Neutrophil (primary cell): Measurements from ENCODE around the gene SEMA3B.
A peak's percentile ranks its signal among the peaks of the same experiment; 100 is the strongest.

Experiments
- H3K27ac ChIP-seq: fragments of 200-600 bp; sonication (generic); 2 replicates; pipeline ENCODE4 v1.5.1; 2016; ENCODE audit warnings: mild to moderate bottlenecking, moderate library complexity
- H3K27me3 ChIP-seq: fragments of 200-600 bp; sonication (generic); 2 replicates; pipeline ENCODE4 v1.6.0; 2016; ENCODE audit warnings: mild to moderate bottlenecking
- H3K36me3 ChIP-seq: fragments of 200-600 bp; sonication (generic); 2 replicates; pipeline ENCODE4 v1.5.1; 2017
- H3K4me1 ChIP-seq, 2 experiments: fragments of 200-600 bp in 1 of 2; sonication (generic) in 1 of 2; 1 replicate in 1 of 2; 2 replicates in 1 of 2; pipeline versions ENCODE4 v1.5.1 to v1.6.1; 2013 to 2016; ENCODE audit warnings: low read depth in 1 of 2, low read length in 1 of 2, mild to moderate bottlenecking in 1 of 2, moderate library complexity in 1 of 2; ENCODE audit not compliant: control insufficient read depth in 1 of 2, insufficient read depth in 1 of 2
- H3K4me3 ChIP-seq, 2 experiments: fragments of 200-600 bp in 1 of 2; sonication (generic) in 1 of 2; 1 replicate in 1 of 2; 2 replicates in 1 of 2; pipeline ENCODE4 v1.5.1; 2013 to 2016; ENCODE audit warnings: low read depth in 1 of 2, low read length in 1 of 2, mild to moderate bottlenecking in 1 of 2, moderate library complexity in 1 of 2
- H3K9me3 ChIP-seq: fragments of 200-600 bp; sonication (generic); 2 replicates; pipeline ENCODE4 v1.5.1; 2016
- TF ChIP-seq, protein P1 (sequence below): fragments of 200-600 bp; sonication (generic); IDR thresholded peaks from 2 replicates; pipeline ENCODE4 v1.5.1; 2016; ENCODE audit warnings: antibody characterized with exemption

Gene SEMA3B

DNA sequence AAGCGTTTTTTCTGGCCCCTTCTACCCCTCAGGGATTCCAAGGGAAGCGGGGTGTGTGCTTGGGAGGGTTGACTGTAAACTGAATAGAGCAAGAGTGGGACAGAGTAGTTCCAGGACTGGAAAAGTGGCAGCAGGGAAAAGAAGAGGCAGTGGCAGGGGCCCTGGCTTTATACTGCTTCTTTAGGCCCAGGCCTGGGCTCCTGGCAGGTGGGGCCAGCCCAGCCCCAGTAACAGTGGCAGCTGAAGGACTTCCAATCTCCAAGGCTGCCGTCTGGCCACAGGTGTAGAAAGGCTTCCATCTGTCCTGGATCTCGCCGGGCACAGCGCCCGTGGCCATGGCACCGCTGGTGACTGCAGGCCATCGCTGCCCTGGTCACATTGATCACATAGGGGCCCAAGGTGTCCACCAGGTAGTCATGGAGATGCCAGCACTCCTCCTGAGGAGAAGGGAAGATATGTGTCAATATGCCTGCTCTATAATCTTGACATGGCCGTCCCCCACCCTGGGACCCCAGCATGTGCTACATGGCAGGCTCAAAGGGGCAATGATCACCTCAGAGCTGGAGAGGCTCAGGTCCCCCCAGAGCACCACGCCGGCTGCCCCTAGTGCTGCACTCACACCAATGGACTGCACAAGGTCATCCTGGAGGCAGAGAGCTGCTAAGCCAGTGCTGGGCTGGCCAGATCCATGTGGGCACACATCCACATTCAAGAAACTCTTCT lies 24.3 kb downstream of the SEMA3B start:
- peaks cover 5% of the 10 kb centered on the region for H3K36me3 ChIP-seq
- TF ChIP-seq, protein P1, sequence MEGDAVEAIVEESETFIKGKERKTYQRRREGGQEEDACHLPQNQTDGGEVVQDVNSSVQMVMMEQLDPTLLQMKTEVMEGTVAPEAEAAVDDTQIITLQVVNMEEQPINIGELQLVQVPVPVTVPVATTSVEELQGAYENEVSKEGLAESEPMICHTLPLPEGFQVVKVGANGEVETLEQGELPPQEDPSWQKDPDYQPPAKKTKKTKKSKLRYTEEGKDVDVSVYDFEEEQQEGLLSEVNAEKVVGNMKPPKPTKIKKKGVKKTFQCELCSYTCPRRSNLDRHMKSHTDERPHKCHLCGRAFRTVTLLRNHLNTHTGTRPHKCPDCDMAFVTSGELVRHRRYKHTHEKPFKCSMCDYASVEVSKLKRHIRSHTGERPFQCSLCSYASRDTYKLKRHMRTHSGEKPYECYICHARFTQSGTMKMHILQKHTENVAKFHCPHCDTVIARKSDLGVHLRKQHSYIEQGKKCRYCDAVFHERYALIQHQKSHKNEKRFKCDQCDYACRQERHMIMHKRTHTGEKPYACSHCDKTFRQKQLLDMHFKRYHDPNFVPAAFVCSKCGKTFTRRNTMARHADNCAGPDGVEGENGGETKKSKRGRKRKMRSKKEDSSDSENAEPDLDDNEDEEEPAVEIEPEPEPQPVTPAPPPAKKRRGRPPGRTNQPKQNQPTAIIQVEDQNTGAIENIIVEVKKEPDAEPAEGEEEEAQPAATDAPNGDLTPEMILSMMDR, result no peak
- H3K9me3 ChIP-seq, result no peaks in the 10 kb centered on the region
- H3K4me3 ChIP-seq, result peak overlapping the region in 1 of 2 experiments; percentile 59
- peaks cover 27 to 31% of the 10 kb centered on the region in 2 experiments for H3K4me1 ChIP-seq
- H3K27me3 ChIP-seq, result no peaks in the 10 kb centered on the region
- H3K27ac ChIP-seq, result peak overlapping the region; percentile 69

DNA sequence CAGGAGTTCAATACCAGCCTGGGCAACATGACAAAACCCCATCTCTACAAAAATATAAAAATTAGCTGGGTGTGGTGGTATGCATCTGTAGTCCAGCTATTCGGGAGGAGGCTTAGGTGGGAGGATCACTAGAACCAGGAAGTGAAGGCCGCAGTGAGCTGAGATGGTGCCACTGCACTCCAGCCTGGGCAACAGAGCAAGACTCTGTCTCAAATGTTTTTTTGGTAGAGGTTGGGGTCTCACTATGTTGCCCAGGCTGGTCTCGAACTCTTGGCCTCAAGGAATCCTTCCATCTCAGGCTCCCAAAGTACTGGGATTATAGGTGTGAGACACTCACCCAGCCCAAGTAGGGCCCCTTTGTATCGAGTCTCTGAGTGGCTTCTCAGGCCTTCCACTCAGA lies 25.1 kb downstream of the SEMA3B start:
- peak overlapping the region; percentile 69 for H3K27ac ChIP-seq
- H3K9me3 ChIP-seq, result no peaks in the 10 kb centered on the region
- TF ChIP-seq, protein P1, result no peak
- H3K27me3 ChIP-seq, result no peaks in the 10 kb centered on the region
- H3K4me3 ChIP-seq, result no peak overlapping the region
- no peaks in the 10 kb centered on the region for H3K36me3 ChIP-seq
- peaks cover 35 to 39% of the 10 kb centered on the region in 2 experiments for H3K4me1 ChIP-seq

DNA sequence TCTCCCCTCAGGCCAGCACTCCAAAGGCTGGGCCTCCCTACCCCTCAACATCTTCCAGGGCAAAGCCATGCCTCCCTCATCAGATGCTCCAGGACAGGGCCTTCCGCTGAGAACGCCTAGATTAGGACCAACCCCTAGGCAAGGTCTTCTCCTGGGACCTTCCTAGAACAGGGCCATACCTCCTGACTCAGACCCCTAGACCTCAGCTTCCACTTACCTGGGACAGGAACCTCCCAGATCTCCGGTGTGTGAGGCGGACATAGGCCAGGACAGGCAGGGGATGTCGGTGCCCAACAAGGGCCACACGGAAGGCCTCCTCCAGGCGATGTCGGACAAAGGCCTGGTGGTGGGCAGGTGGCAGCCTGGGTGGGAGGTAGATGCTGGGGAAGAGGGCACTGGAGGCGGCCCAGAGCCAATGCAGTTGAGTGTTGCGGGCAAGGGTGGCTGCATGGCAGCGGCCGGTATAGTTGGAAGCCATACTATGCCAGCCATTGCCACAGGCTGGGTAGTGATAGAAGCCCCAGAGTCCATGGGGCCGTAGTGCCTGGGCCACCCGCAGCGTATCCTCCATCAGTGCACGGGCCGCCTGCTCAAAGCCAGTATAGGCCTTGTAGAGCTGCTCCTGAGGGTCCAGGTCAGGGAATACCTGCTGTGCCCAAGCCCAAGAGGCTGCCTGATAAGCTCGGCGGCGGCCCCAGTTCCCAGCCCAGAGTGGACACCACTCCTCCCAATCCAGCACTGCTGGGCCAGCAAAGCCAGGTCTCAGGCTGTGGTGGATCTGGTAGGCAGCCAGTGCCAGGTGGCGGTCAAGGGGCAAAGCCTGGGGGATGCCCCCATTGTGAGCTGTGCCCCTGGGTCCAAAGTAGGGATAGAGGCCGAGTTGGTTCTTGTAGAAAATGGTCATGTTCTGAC lies 25.8 kb downstream of the SEMA3B start:
- H3K27me3 ChIP-seq, result no peaks in the 10 kb centered on the region
- H3K27ac ChIP-seq, result peak overlapping the region; percentile 25
- no peaks in the 10 kb centered on the region for H3K36me3 ChIP-seq
- no peak overlapping the region for H3K4me3 ChIP-seq
- TF ChIP-seq, protein P1, result no peak
- peaks cover 37 to 43% of the 10 kb centered on the region in 2 experiments for H3K4me1 ChIP-seq
- no peaks in the 10 kb centered on the region for H3K9me3 ChIP-seq

DNA sequence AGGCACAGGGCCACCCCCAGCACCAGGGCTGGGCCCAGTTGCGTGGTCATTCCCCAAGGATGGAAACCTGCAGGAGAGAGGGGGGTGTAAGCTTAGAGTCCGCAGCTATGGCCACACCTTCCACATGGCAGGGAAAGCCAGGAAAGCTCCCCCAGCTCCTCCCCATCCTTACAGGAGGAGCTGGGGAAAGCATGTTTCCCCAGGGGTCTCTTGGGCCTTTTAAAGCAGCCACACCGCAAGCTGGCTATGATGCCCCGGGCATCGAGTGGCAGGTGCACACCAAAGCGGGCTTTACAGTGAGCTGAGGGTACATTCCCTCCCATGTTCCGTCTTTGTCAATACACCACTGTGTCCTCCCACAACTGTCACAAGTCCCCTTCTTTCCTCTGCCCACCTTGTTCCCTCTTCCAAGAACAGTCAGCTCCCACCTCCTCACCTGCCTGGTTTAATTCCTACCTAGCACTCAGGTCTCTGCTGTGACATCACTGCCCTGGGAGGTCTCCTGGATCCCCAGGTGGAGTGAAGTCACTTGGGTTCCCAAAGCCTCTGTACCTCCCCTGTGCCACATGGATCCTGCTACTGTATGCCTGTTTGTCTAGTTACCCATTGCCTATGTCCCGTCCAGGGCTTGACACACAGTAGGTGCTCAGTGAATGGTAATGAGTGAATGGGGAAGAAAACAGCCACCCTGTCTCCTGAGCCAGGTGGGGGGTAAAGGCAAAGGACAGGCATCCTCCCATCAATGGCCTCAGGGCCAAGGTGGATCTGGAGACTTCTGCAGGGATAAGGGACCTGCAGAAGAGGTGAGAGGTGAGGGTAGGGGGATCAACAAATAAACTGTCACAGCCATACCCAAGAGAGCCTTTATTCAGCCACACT lies 26.8 kb downstream of the SEMA3B start:
- Histone ChIP-seq H3K9me3 (no peaks in the 10 kb centered on the region), H3K4me1 (peaks cover 48 to 54% of the 10 kb centered on the region in 2 experiments), H3K27ac (peak overlapping the region; percentile 25), H3K4me3 (no peak overlapping the region), H3K36me3 (no peaks in the 10 kb centered on the region), H3K27me3 (no peaks in the 10 kb centered on the region)
- TF ChIP-seq, protein P1, result no peak

DNA sequence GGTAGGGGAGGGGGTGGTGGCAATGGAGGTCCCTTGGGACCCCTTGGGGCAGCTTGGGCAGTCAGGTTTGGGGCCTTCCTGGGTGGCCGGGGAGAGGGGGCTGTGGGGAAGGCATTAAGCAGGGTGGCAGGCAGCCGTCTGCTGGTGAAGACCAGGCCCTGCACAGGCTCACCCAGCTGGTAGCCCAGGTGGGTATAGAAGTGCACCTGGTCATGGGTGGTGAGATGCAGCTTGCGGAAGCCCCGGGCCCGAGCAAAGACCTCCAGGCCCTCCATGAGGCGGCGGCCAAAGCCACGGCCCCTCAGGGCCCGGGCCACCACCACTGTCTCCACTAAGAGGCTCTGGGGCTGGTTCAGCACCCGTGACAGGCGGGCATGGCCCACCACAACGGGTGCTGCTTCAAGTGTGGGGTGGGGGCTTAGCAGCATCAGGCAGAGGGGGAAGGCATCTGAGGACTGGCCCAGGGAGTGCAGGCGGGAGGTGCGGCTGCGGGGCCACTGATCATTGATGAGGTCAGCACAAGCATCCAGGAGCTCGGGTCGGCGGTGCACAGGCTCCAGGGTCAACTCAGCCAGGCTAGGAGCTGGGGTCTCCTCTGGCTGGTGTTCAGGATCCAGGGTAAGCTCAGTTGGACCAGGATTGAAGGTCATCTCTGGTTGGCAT lies 27.9 kb downstream of the SEMA3B start:
- Histone ChIP-seq H3K4me1 (peaks cover 45 to 52% of the 10 kb centered on the region in 2 experiments), H3K9me3 (no peaks in the 10 kb centered on the region), H3K27ac (peak overlapping the region; percentile 97), H3K36me3 (no peaks in the 10 kb centered on the region), H3K27me3 (no peaks in the 10 kb centered on the region), H3K4me3 (no peak overlapping the region)
- TF ChIP-seq, protein P1, result no peak
